ENCODE measurements around the gene NCKAP5L. TPM values are rescaled to one million over a fixed set of nuclear protein-coding genes. Genes with fewer than 3 reads are reported as not detected.

NCKAP5L gene
- total and polyA plus RNA-seq, 9 of the 15 experiments (the other 6 are each of a cell fraction or from before 2014, with no cell fraction given), result 0.01 to 14.4 (median 3.7) TPM

- TF ChIP-seq TAF15 (IDR thresholded peaks at IDR 0.05; ENCODE audit: low read depth, low read length) (no peak), NCOA2 (IDR thresholded peaks at IDR 0.05; ENCODE audit: partially characterized antibody in 2 of 2) (no peak), BHLHE40 (IDR thresholded peaks at IDR 0.05; ENCODE audit: low read length) (no peak), STAG1 (CRISPR knock-in tag; IDR thresholded peaks at IDR 0.05; ENCODE audit: borderline replicate concordance) (peak; percentile 51; the same call in 1 of the 2 replicates), CREM (IDR thresholded peaks at IDR 0.05; ENCODE audit: low read depth) (peak; percentile 12; the same call in 1 of the 2 replicates), ZC3H8 (IDR thresholded peaks at IDR 0.05) (no peak), ZNF586 (CRISPR knock-in tag; conservative IDR thresholded peaks at IDR 0.05) (no peak), ZNF23 (CRISPR knock-in tag; IDR thresholded peaks at IDR 0.05) (no peak), ESRRA (IDR thresholded peaks at IDR 0.05; ENCODE audit: borderline replicate concordance, low read depth) (peak; percentile 14; the same call in 1 of the 2 replicates), KLF16 (IDR thresholded peaks at IDR 0.05) (peak; percentile 51; the same call in 1 of the 2 replicates), SP1 (CRISPR knock-in tag; IDR thresholded peaks at IDR 0.05) (peak; percentile 26; the same call in 1 of the 2 replicates), TAF9B (IDR thresholded peaks at IDR 0.05; ENCODE audit: partially characterized antibody) (no peak), ZEB2 (IDR thresholded peaks at IDR 0.05) (peak; percentile 70; the same call in 1 of the 2 replicates), ZKSCAN3 (CRISPR knock-in tag; IDR thresholded peaks at IDR 0.05) (no peak), ARHGAP35 (IDR thresholded peaks at IDR 0.05; ENCODE audit: partially characterized antibody) (no peak), ZNF174 (CRISPR knock-in tag; IDR thresholded peaks at IDR 0.05) (no peak)
- TF ChIP-seq, protein P1, sequence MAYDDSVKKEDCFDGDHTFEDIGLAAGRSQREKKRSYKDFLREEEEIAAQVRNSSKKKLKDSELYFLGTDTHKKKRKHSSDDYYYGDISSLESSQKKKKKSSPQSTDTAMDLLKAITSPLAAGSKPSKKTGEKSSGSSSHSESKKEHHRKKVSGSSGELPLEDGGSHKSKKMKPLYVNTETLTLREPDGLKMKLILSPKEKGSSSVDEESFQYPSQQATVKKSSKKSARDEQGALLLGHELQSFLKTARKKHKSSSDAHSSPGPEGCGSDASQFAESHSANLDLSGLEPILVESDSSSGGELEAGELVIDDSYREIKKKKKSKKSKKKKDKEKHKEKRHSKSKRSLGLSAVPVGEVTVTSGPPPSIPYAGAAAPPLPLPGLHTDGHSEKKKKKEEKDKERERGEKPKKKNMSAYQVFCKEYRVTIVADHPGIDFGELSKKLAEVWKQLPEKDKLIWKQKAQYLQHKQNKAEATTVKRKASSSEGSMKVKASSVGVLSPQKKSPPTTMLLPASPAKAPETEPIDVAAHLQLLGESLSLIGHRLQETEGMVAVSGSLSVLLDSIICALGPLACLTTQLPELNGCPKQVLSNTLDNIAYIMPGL (CRISPR knock-in tag; IDR thresholded peaks at IDR 0.05), result no peak
- TF ChIP-seq, protein P2, sequence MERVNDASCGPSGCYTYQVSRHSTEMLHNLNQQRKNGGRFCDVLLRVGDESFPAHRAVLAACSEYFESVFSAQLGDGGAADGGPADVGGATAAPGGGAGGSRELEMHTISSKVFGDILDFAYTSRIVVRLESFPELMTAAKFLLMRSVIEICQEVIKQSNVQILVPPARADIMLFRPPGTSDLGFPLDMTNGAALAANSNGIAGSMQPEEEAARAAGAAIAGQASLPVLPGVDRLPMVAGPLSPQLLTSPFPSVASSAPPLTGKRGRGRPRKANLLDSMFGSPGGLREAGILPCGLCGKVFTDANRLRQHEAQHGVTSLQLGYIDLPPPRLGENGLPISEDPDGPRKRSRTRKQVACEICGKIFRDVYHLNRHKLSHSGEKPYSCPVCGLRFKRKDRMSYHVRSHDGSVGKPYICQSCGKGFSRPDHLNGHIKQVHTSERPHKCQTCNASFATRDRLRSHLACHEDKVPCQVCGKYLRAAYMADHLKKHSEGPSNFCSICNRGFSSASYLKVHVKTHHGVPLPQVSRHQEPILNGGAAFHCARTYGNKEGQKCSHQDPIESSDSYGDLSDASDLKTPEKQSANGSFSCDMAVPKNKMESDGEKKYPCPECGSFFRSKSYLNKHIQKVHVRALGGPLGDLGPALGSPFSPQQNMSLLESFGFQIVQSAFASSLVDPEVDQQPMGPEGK (CRISPR knock-in tag; IDR thresholded peaks at IDR 0.05; ENCODE audit: borderline replicate concordance), result no peak
- TF ChIP-seq, protein P3, sequence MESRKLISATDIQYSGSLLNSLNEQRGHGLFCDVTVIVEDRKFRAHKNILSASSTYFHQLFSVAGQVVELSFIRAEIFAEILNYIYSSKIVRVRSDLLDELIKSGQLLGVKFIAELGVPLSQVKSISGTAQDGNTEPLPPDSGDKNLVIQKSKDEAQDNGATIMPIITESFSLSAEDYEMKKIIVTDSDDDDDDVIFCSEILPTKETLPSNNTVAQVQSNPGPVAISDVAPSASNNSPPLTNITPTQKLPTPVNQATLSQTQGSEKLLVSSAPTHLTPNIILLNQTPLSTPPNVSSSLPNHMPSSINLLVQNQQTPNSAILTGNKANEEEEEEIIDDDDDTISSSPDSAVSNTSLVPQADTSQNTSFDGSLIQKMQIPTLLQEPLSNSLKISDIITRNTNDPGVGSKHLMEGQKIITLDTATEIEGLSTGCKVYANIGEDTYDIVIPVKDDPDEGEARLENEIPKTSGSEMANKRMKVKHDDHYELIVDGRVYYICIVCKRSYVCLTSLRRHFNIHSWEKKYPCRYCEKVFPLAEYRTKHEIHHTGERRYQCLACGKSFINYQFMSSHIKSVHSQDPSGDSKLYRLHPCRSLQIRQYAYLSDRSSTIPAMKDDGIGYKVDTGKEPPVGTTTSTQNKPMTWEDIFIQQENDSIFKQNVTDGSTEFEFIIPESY (CRISPR knock-in tag; IDR thresholded peaks at IDR 0.05), result no peak
Measured at GRCh38 chr12:49866859-49867569, 38.8 kb upstream of the NCKAP5L start (continued).

All from K562 (cell line).